HEK293 (cell line): ENCODE results near the gene MICALL1.

Experiments used
- CTCF ChIA-PET: fragments of 350-600 bp; formaldehyde crosslinking; extraction: SDS; loops from one replicate; lab custom pipeline; 2021; ENCODE audit warnings: antibody characterized with exemption; lab: Yijun Ruan, JAX
- POLR2A ChIA-PET: fragments of 300-600 bp; formaldehyde crosslinking; extraction: SDS; loops from one replicate; lab custom pipeline; 2020; ENCODE audit warnings: antibody characterized with exemption, inconsistent platforms; lab: Yijun Ruan, JAX
- H3K27ac ChIP-seq: fragments of 200-500 bp; sonication (Bioruptor generic); 2 replicates; pipeline ENCODE4 v1.5.1; 2014; ENCODE audit warnings: low read depth, low read length, control low read depth, inconsistent platforms; ENCODE audit errors: extremely low read depth
- H3K36me3 ChIP-seq, 2 experiments: fragments of 200-500 bp in 1 of 2; sonication (Bioruptor generic) in 1 of 2; 1 replicate in 1 of 2; 2 replicates in 1 of 2; pipeline ENCODE4 v1.5.1; 2014 to 2017; ENCODE audit warnings: inconsistent platforms in 2 of 2, low read length in 2 of 2; ENCODE audit not compliant: control insufficient read depth in 2 of 2, insufficient read depth in 1 of 2
- H3K4me1 ChIP-seq: fragments of 200-500 bp; sonication (Bioruptor generic); 2 replicates; pipeline ENCODE4 v1.5.1; 2014; ENCODE audit warnings: mild to moderate bottlenecking, low read length, inconsistent platforms; ENCODE audit not compliant: control insufficient read depth, insufficient read depth
- H3K4me3 ChIP-seq: 2 replicates; pipeline ENCODE4 v1.5.1; 2011; ENCODE audit warnings: low read depth, mild to moderate bottlenecking, control low read depth, low read length, moderate library complexity
- H3K9me3 ChIP-seq: fragments of 200-500 bp; sonication (Bioruptor generic); 2 replicates; pipeline ENCODE4 v1.5.1; 2014; ENCODE audit warnings: low read depth, low read length, inconsistent platforms; ENCODE audit not compliant: control insufficient read depth, insufficient read depth
- CTCF ChIP-seq: fragments of 450-650 bp; formaldehyde crosslinking; IDR thresholded peaks from 2 replicates; pipeline ENCODE4 v1.5.1; 2016; ENCODE audit warnings: missing biosample characterization, missing genetic modification characterization
- GLIS1 ChIP-seq: fragments of 450-650 bp; formaldehyde crosslinking; IDR thresholded peaks from 2 replicates; pipeline ENCODE4 v1.5.1; 2016; ENCODE audit warnings: missing biosample characterization, missing genetic modification characterization
- KLF10 ChIP-seq: fragments of 450-650 bp; IDR thresholded peaks from 2 replicates; pipeline ENCODE4 v1.5.1; 2018; ENCODE audit warnings: missing biosample characterization, mild to moderate bottlenecking, missing genetic modification characterization
- OSR2 ChIP-seq: fragments of 450-650 bp; formaldehyde crosslinking; IDR thresholded peaks from 2 replicates; pipeline ENCODE4 v1.5.1; 2016; ENCODE audit warnings: missing biosample characterization, missing genetic modification characterization
- PRDM1 ChIP-seq: fragments of 450-650 bp; formaldehyde crosslinking; IDR thresholded peaks from 2 replicates; pipeline ENCODE4; 2016; ENCODE audit warnings: missing biosample characterization, missing genetic modification characterization
- REPIN1 ChIP-seq: fragments of 450-650 bp; formaldehyde crosslinking; IDR thresholded peaks from 2 replicates; pipeline ENCODE4 v1.5.1; 2017; ENCODE audit warnings: missing biosample characterization, missing genetic modification characterization, low read depth
- TRIM28 ChIP-seq: IDR thresholded peaks from 2 replicates; pipeline ENCODE4 v1.6.1; 2011; ENCODE audit warnings: low read length, control low read depth, borderline replicate concordance
- ZBTB20 ChIP-seq: fragments of 450-650 bp; formaldehyde crosslinking; IDR thresholded peaks from 2 replicates; pipeline ENCODE4 v1.5.1; 2016; ENCODE audit warnings: missing biosample characterization, missing genetic modification characterization
- ZBTB48 ChIP-seq: fragments of 450-650 bp; formaldehyde crosslinking; IDR thresholded peaks from 2 replicates; pipeline ENCODE4 v1.5.1; 2016; ENCODE audit warnings: missing biosample characterization, missing genetic modification characterization
- ZFHX2 ChIP-seq: fragments of 450-650 bp; formaldehyde crosslinking; conservative IDR thresholded peaks from 2 replicates; pipeline ENCODE4 v1.5.1; 2016; ENCODE audit warnings: missing biosample characterization, missing genetic modification characterization
- ZIC2 ChIP-seq: fragments of 450-650 bp; formaldehyde crosslinking; IDR thresholded peaks from 2 replicates; pipeline ENCODE4 v1.5.1; 2016; ENCODE audit warnings: missing biosample characterization, missing genetic modification characterization
- ZNF121 ChIP-seq: fragments of 450-650 bp; formaldehyde crosslinking; IDR thresholded peaks from 2 replicates; pipeline ENCODE4 v1.5.1; 2016; ENCODE audit warnings: missing biosample characterization, missing genetic modification characterization
- ZNF184 ChIP-seq: fragments of 450-650 bp; IDR thresholded peaks from 2 replicates; pipeline ENCODE4 v1.5.1; 2018; ENCODE audit warnings: missing biosample characterization, mild to moderate bottlenecking, missing genetic modification characterization
- ZNF274 ChIP-seq, 2 experiments: fragments of 200-500 bp in 1 of 2; fragments of 450-650 bp in 1 of 2; sonication (Bioruptor generic) in 1 of 2; formaldehyde crosslinking in 1 of 2; IDR thresholded peaks; 2 replicates each; pipeline versions ENCODE4 v1.5.1 to v1.6.1; 2014 to 2016; ENCODE audit warnings: borderline replicate concordance in 1 of 2, inconsistent platforms in 1 of 2, low read length in 1 of 2, missing biosample characterization in 1 of 2, missing genetic modification characterization in 1 of 2
- ZNF302 ChIP-seq: fragments of 450-650 bp; formaldehyde crosslinking; IDR thresholded peaks from 2 replicates; pipeline ENCODE4 v1.5.1; 2016; ENCODE audit warnings: missing biosample characterization, missing genetic modification characterization, low read depth
- ZNF311 ChIP-seq: fragments of 450-650 bp; formaldehyde crosslinking; IDR thresholded peaks from 2 replicates; pipeline ENCODE4 v1.5.1; 2017; ENCODE audit warnings: missing biosample characterization, missing genetic modification characterization, borderline replicate concordance
- ZNF394 ChIP-seq: fragments of 450-650 bp; formaldehyde crosslinking; IDR thresholded peaks from 2 replicates; pipeline ENCODE4 v1.5.1; 2016; ENCODE audit warnings: missing biosample characterization, missing genetic modification characterization, mild to moderate bottlenecking, moderate library complexity, borderline replicate concordance
- ZNF585B ChIP-seq: fragments of 450-650 bp; formaldehyde crosslinking; IDR thresholded peaks from 2 replicates; pipeline ENCODE4 v1.5.1; 2016; ENCODE audit warnings: missing biosample characterization, missing genetic modification characterization
- ZNF596 ChIP-seq: fragments of 450-650 bp; IDR thresholded peaks from 2 replicates; pipeline ENCODE4 v1.5.0; 2018; ENCODE audit warnings: missing biosample characterization, mild to moderate bottlenecking, missing genetic modification characterization, moderate library complexity
- ZNF639 ChIP-seq: fragments of 450-650 bp; formaldehyde crosslinking; IDR thresholded peaks from 2 replicates; pipeline ENCODE4 v1.5.1; 2016; ENCODE audit warnings: missing biosample characterization, missing genetic modification characterization
- ZNF677 ChIP-seq: fragments of 450-650 bp; IDR thresholded peaks from 2 replicates; pipeline ENCODE4 v1.5.0; 2018; ENCODE audit warnings: missing biosample characterization, mild to moderate bottlenecking, missing genetic modification characterization, moderate library complexity
- ZNF707 ChIP-seq: fragments of 450-650 bp; formaldehyde crosslinking; IDR thresholded peaks from 2 replicates; pipeline ENCODE4 v1.5.1; 2016; ENCODE audit warnings: missing biosample characterization, missing genetic modification characterization
- TF ChIP-seq, protein P1 (sequence below): fragments of 450-650 bp; formaldehyde crosslinking; IDR thresholded peaks from 2 replicates; pipeline ENCODE4 v1.5.1; 2016; ENCODE audit warnings: missing biosample characterization, missing genetic modification characterization
- TF ChIP-seq, protein P2 (sequence below): fragments of 450-650 bp; formaldehyde crosslinking; IDR thresholded peaks from 2 replicates; pipeline ENCODE4 v1.5.1; 2016; ENCODE audit warnings: missing biosample characterization, missing genetic modification characterization

MICALL1 gene

GRCh38 chr22:37982151-37982785, 76.2 kb downstream of the MICALL1 start:
- H3K4me1 ChIP-seq, result no peaks in the 10 kb centered on the region
- H3K27ac ChIP-seq, result no peak overlapping the region
- H3K4me3 ChIP-seq, result no peak overlapping the region
- H3K36me3 ChIP-seq, result peaks cover 0 to 1% of the 10 kb centered on the region in 2 experiments; a peak in 1 of 3 replicates
- TF ChIP-seq TRIM28, result no peak
- no peak for TF ChIP-seq ZNF677
- no peak for TF ChIP-seq ZNF311 (tag by site-specific recombination)
- TF ChIP-seq ZBTB48 (tag by site-specific recombination), result no peak
- no peak for TF ChIP-seq ZNF585B (tag by site-specific recombination)
- TF ChIP-seq ZNF184 (tag by site-specific recombination), result no peak
- TF ChIP-seq ZNF639 (tag by site-specific recombination), result no peak
- no peak for TF ChIP-seq ZNF596 (tag by site-specific recombination)
- TF ChIP-seq KLF10, result no peak
- no peak for TF ChIP-seq REPIN1 (tag by site-specific recombination)
- TF ChIP-seq ZFHX2, result 0 out of 2 replicates have a peak, but pooled peaks have one; percentile 12
- TF ChIP-seq ZNF302 (tag by site-specific recombination), result no peak
- TF ChIP-seq ZIC2 (tag by site-specific recombination), result peak; percentile 42
- no peak for TF ChIP-seq ZNF707
- TF ChIP-seq, protein P1, sequence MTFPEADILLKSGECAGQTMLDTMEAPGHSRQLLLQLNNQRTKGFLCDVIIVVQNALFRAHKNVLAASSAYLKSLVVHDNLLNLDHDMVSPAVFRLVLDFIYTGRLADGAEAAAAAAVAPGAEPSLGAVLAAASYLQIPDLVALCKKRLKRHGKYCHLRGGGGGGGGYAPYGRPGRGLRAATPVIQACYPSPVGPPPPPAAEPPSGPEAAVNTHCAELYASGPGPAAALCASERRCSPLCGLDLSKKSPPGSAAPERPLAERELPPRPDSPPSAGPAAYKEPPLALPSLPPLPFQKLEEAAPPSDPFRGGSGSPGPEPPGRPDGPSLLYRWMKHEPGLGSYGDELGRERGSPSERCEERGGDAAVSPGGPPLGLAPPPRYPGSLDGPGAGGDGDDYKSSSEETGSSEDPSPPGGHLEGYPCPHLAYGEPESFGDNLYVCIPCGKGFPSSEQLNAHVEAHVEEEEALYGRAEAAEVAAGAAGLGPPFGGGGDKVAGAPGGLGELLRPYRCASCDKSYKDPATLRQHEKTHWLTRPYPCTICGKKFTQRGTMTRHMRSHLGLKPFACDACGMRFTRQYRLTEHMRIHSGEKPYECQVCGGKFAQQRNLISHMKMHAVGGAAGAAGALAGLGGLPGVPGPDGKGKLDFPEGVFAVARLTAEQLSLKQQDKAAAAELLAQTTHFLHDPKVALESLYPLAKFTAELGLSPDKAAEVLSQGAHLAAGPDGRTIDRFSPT (tag by site-specific recombination), result no peak
- no peak for TF ChIP-seq PRDM1 (tag by site-specific recombination)
- TF ChIP-seq CTCF (tag by site-specific recombination), result no peak
- no peak for TF ChIP-seq ZNF394 (tag by site-specific recombination)
- TF ChIP-seq ZBTB20, result no peak
- no peak for TF ChIP-seq OSR2 (tag by site-specific recombination)
- no peak for TF ChIP-seq ZNF274 (IDR thresholded peaks at IDR 0.05; ENCODE audit: low read length)
- TF ChIP-seq ZNF274 (tag by site-specific recombination; IDR thresholded peaks at IDR 0.05; ENCODE audit: borderline replicate concordance), result no peak
- TF ChIP-seq, protein P2, sequence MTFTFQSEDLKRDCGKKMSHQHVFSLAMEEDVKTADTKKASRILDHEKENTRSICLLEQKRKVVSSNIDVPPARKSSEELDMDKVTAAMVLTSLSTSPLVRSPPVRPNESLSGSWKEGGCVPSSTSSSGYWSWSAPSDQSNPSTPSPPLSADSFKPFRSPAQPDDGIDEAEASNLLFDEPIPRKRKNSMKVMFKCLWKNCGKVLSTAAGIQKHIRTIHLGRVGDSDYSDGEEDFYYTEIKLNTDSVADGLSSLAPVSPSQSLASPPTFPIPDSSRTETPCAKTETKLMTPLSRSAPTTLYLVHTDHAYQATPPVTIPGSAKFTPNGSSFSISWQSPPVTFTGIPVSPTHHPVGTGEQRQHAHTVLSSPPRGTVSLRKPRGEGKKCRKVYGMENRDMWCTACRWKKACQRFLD (tag by site-specific recombination), result no peak
- peak; percentile 40 for TF ChIP-seq GLIS1
- no peak for TF ChIP-seq ZNF121 (tag by site-specific recombination)
- ChIA-PET CTCF (interaction anchor here (4.7 kb wide), 1 partner anchor 17 kb away, joined by 22 read pairs; no protein-coding TSS in a partner anchor), POLR2A (no interaction called here)
- no peaks in the 10 kb centered on the region for H3K9me3 ChIP-seq
